Transverse colon (tissue), 4 donors: Measurements from ENCODE around the gene SORL1-AS1.
"Not testable (repeated sequence)": the region's sequence is repeated elsewhere in the genome, so short reads cannot be mapped to it uniquely, and the experiment has no call there.

Source experiments
- DNase-seq: peaks from one replicate; pipeline ENCODE4 v3.0.0-alpha.2; 2019
- H3K27ac ChIP-seq, 4 donors: fragments of 200-600 bp; sonication (generic); 2 replicates each; pipeline ENCODE4 v1.5.1; 2016 to 2018; ENCODE audit warnings: inconsistent platforms in 4 of 4
- H3K27me3 ChIP-seq: fragments of 200-600 bp; sonication (generic); 2 replicates; pipeline ENCODE4 v1.5.1; 2017; ENCODE audit warnings: inconsistent platforms
- H3K36me3 ChIP-seq, 4 donors: fragments of 200-600 bp; sonication (generic); 2 replicates each; pipeline ENCODE4 v1.5.1; 2017 to 2019; ENCODE audit warnings: inconsistent platforms in 4 of 4
- H3K4me1 ChIP-seq, 4 donors: fragments of 200-600 bp; sonication (generic); 2 replicates each; pipeline ENCODE4 v1.5.1; 2017 to 2020; ENCODE audit warnings: inconsistent platforms in 4 of 4
- H3K4me3 ChIP-seq, 4 donors: fragments of 200-600 bp; sonication (generic); 1 replicate in 1 of 4; 2 replicates in 3 of 4; pipeline versions ENCODE4 v1.5.1 to v1.6.1; 2017 to 2019; ENCODE audit warnings: inconsistent platforms in 4 of 4
- H3K9me3 ChIP-seq, 2 donors: fragments of 200-600 bp; sonication (generic); 2 replicates each; pipeline ENCODE4 v1.5.1; 2017 to 2019; ENCODE audit warnings: inconsistent platforms in 2 of 2
- CTCF ChIP-seq, 5 experiments: fragments of 200-600 bp in 3 of 5; fragments of 450-650 bp in 2 of 5; sonication (generic) in 3 of 5; IDR thresholded peaks; 1 replicate in 2 of 5; 2 replicates in 3 of 5; pipeline ENCODE4 v1.5.1; 2016 to 2017; ENCODE audit warnings: antibody characterized with exemption in 5 of 5, inconsistent platforms in 3 of 5, mild to moderate bottlenecking in 2 of 5, moderate library complexity in 1 of 5
- EP300 ChIP-seq: sonication (generic); formaldehyde crosslinking; IDR thresholded peaks from one replicate; pipeline ENCODE4 v1.6.1; 2017; ENCODE audit warnings: antibody characterized with exemption, low read depth
- POLR2A ChIP-seq: fragments of 450-650 bp; IDR thresholded peaks from one replicate; pipeline ENCODE4 v1.6.1; 2016; ENCODE audit warnings: antibody characterized with exemption, mild to moderate bottlenecking, moderate library complexity
- POLR2AphosphoS5 ChIP-seq, 3 donors: sonication (generic); formaldehyde crosslinking; IDR thresholded peaks; one replicate each; pipeline ENCODE4 v1.6.1; 2016; ENCODE audit warnings: antibody characterized with exemption in 3 of 3
- WGBS, 2 donors: methylation state at CpG; one replicate each; pipeline ENCODE4 v1.1.5; 2018; ENCODE audit warnings: low coverage in 1 of 2; 5-methylcytosine and 5-hydroxymethylcytosine counted together
- in situ Hi-C, 4 donors: fragments of 200-750 bp; cut with MboI; loops; one replicate each; pipeline versions ENCODE4 v1.15.0 to v1.15.1; 2017; ENCODE audit warnings: low sequenced_read_pairs in 3 of 4, low pct_ligation_motif_present in 1 of 4, low pct_unique_long_range_greater_than_20kb in 1 of 4
- intact Hi-C: fragments of 100-400 bp; cut with DNase I; formaldehyde crosslinking; loops from one replicate; pipeline ENCODE4 v1.15.1; 2023; ENCODE audit warnings: low total_unique reads

The SORL1-AS1 gene

GRCh38 chr11:121412711-121413415 is 39.9 kb downstream of the SORL1-AS1 start:
- in situ Hi-C loops, result no loop called here
- Histone ChIP-seq H3K4me1 (peaks cover 13 to 39% (median 20%) of the 10 kb centered on the region in 4 donors), H3K9me3 (no peaks in the 10 kb centered on the region), H3K4me3 (no peak overlapping the region), H3K27ac (no peak overlapping the region), H3K36me3 (no peaks in the 10 kb centered on the region), H3K27me3 (no peaks in the 10 kb centered on the region)
- 60 to 70% methylated on average over 1 to 4 of the region's 4 CpGs for WGBS, 2 donors
- no peak for TF ChIP-seq POLR2AphosphoS5 (IDR thresholded peaks at IDR 0.05)
- TF ChIP-seq EP300, result no peak
- no peak for TF ChIP-seq CTCF (IDR thresholded peaks at IDR 0.05)
- no peak for TF ChIP-seq POLR2A
- DNase-seq, result no peak
- intact Hi-C loops, result no loop called here

GRCh38 chr11:121412000-121412587 is 40.7 kb downstream of the SORL1-AS1 start:
- no peaks in the 10 kb centered on the region for H3K9me3 ChIP-seq
- intact Hi-C loops, result no loop called here
- WGBS, 2 donors, result 94 to 97% methylated on average over 4 of the region's 4 CpGs

GRCh38 chr11:121411330-121411729 is 41.4 kb downstream of the SORL1-AS1 start:
- H3K4me3 ChIP-seq, DNase-seq, H3K27me3 ChIP-seq, H3K9me3 ChIP-seq, intact Hi-C loops, H3K36me3 ChIP-seq, in situ Hi-C loops, H3K27ac ChIP-seq: not testable (repeated sequence)
- H3K4me1 ChIP-seq, result peaks cover under 1 to 24% (median 6%) of the 10 kb centered on the region in 4 donors

More at GRCh38 chr11:121412000-121412587, 40.7 kb downstream of the SORL1-AS1 start:
- Histone ChIP-seq H3K4me1 (peaks cover 7 to 32% (median 14%) of the 10 kb centered on the region in 4 donors), H3K4me3 (no peak overlapping the region), H3K36me3 (no peaks in the 10 kb centered on the region), H3K27ac (no peak overlapping the region), H3K27me3 (no peaks in the 10 kb centered on the region)
- no peak for TF ChIP-seq CTCF (IDR thresholded peaks at IDR 0.05)
- no peak for TF ChIP-seq EP300
- no peak for TF ChIP-seq POLR2A
- no peak for TF ChIP-seq POLR2AphosphoS5 (IDR thresholded peaks at IDR 0.05)
- in situ Hi-C loops, result no loop called here
- no peak for DNase-seq

- intact Hi-C loops, H3K27ac ChIP-seq, H3K27me3 ChIP-seq, in situ Hi-C loops, H3K4me3 ChIP-seq, DNase-seq, H3K9me3 ChIP-seq, H3K36me3 ChIP-seq: not testable (repeated sequence)
- WGBS, 2 donors, result 80 to 92% methylated on average over 2 of the region's 2 CpGs
- peaks cover 0 to 11% (median 0%) of the 10 kb centered on the region in 4 donors for H3K4me1 ChIP-seq
Measured at GRCh38 chr11:121410041-121410440, 42.7 kb downstream of the SORL1-AS1 start.

- in situ Hi-C loops (no loop called here), intact Hi-C loops (no loop called here)
- no peak for TF ChIP-seq CTCF (IDR thresholded peaks at IDR 0.05)
- TF ChIP-seq POLR2AphosphoS5 (IDR thresholded peaks at IDR 0.05), result no peak
- no peak for TF ChIP-seq POLR2A
- no peak for TF ChIP-seq EP300
- Histone ChIP-seq H3K36me3 (no peaks in the 10 kb centered on the region), H3K27ac (peak overlapping the region in 2 of 4 donors; percentile 28 to 38), H3K4me3 (no peak overlapping the region), H3K9me3 (no peaks in the 10 kb centered on the region), H3K27me3 (no peaks in the 10 kb centered on the region), H3K4me1 (peaks cover 0 to 8% (median 0%) of the 10 kb centered on the region in 4 donors)
- no peak for DNase-seq
- 38 to 51% methylated on average over 2 of the region's 2 CpGs for WGBS, 2 donors
Measured at GRCh38 chr11:121408830-121409229, 43.9 kb downstream of the SORL1-AS1 start.
